ENCODE measurements around the gene RNF103. TPM values are rescaled to one million over a fixed set of nuclear protein-coding genes. Genes with fewer than 3 reads are reported as not detected.

RNF103 gene
- total and polyA plus RNA-seq, 8 donors, result 17.4 to 28.4 (median 21.8) TPM

- ATAC-seq, result no peak
- intact Hi-C loops (cut with DNase I), result no loop called here
- Histone ChIP-seq H3K27me3 (no peaks in the 10 kb centered on the region), H3K4me3 (no peak overlapping the region), H3K9me3 (no peaks in the 10 kb centered on the region), H3K4me1 (peaks cover 21 to 43% (median 33%) of the 10 kb centered on the region in 3 donors), H3K36me3 (peaks cover 0 to 12% (median 4%) of the 10 kb centered on the region in 3 donors), H3K27ac (no peak overlapping the region)
- FAIRE-seq, result no peak
- no peak for DNase-seq
- TF ChIP-seq, protein P1, sequence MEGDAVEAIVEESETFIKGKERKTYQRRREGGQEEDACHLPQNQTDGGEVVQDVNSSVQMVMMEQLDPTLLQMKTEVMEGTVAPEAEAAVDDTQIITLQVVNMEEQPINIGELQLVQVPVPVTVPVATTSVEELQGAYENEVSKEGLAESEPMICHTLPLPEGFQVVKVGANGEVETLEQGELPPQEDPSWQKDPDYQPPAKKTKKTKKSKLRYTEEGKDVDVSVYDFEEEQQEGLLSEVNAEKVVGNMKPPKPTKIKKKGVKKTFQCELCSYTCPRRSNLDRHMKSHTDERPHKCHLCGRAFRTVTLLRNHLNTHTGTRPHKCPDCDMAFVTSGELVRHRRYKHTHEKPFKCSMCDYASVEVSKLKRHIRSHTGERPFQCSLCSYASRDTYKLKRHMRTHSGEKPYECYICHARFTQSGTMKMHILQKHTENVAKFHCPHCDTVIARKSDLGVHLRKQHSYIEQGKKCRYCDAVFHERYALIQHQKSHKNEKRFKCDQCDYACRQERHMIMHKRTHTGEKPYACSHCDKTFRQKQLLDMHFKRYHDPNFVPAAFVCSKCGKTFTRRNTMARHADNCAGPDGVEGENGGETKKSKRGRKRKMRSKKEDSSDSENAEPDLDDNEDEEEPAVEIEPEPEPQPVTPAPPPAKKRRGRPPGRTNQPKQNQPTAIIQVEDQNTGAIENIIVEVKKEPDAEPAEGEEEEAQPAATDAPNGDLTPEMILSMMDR (IDR thresholded peaks at IDR 0.05), result no peak
Observed at GRCh38 chr2:86617738-86618137, 5.9 kb downstream of the RNF103 start.

DNA sequence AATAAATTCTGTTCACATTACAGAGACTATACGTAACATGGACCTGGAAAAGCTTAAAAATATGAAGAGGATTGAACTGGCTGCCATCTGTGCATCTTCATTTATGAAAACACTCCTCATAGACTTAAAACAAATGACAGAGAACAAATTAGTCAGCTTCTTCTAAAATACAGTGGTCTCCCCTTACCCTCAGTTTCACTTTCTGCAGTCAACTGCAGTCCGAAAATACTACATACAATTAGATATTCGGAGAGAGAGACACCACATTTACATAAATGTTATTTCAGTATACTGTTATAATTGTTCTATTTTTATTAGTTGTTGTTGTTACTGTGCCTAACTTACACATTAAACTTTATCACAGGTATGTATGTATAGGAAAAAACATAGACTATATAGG is 6.5 kb downstream of the RNF103 start:
- DNase-seq, result no peak
- TF ChIP-seq, protein P1 (IDR thresholded peaks at IDR 0.05), result no peak
- H3K4me1 ChIP-seq, result peaks cover 21 to 43% (median 33%) of the 10 kb centered on the region in 3 donors
- no peak for FAIRE-seq
- H3K27ac ChIP-seq, result no peak overlapping the region
- 91 to 95% methylated on average over 3 of the region's 3 CpGs for WGBS, 2 donors
- peaks cover 0 to 12% (median 4%) of the 10 kb centered on the region in 3 donors for H3K36me3 ChIP-seq
- no peaks in the 10 kb centered on the region for H3K27me3 ChIP-seq
- intact Hi-C loops (cut with DNase I), result no loop called here
- ATAC-seq, result no peak
- no peaks in the 10 kb centered on the region for H3K9me3 ChIP-seq
- no peak overlapping the region for H3K4me3 ChIP-seq

GRCh38 chr2:86616502-86616901 is 7.2 kb downstream of the RNF103 start:
- Histone ChIP-seq H3K9me3 (no peaks in the 10 kb centered on the region), H3K36me3 (peaks cover 0 to 15% (median 4%) of the 10 kb centered on the region in 3 donors), H3K27me3 (no peaks in the 10 kb centered on the region), H3K4me3 (no peak overlapping the region), H3K27ac (no peak overlapping the region), H3K4me1 (peaks cover 21 to 43% (median 33%) of the 10 kb centered on the region in 3 donors)
- TF ChIP-seq, protein P1 (IDR thresholded peaks at IDR 0.05), result no peak
- no peak for FAIRE-seq
- 28 to 36% methylated on average over 3 of the region's 3 CpGs for WGBS, 2 donors
- ATAC-seq, result peak in 2 of 4 donors; percentile 48 to 52
- intact Hi-C loops (cut with DNase I), result no loop called here
- no peak for DNase-seq

- FAIRE-seq, result no peak
- no peak overlapping the region for H3K27ac ChIP-seq
- peaks cover 21 to 37% (median 33%) of the 10 kb centered on the region in 3 donors for H3K4me1 ChIP-seq
- no peaks in the 10 kb centered on the region for H3K27me3 ChIP-seq
- no peak for DNase-seq
- H3K4me3 ChIP-seq, result no peak overlapping the region
- H3K36me3 ChIP-seq, result peaks cover 0 to 24% (median 4%) of the 10 kb centered on the region in 3 donors
- no peaks in the 10 kb centered on the region for H3K9me3 ChIP-seq
- TF ChIP-seq, protein P1 (IDR thresholded peaks at IDR 0.05), result no peak
- intact Hi-C loops (cut with DNase I), result no loop called here
- ATAC-seq, result peak in 3 of 4 donors; percentile 36 to 49 (median 36)
Observed at GRCh38 chr2:86615596-86615995, 8.1 kb downstream of the RNF103 start.

DNA sequence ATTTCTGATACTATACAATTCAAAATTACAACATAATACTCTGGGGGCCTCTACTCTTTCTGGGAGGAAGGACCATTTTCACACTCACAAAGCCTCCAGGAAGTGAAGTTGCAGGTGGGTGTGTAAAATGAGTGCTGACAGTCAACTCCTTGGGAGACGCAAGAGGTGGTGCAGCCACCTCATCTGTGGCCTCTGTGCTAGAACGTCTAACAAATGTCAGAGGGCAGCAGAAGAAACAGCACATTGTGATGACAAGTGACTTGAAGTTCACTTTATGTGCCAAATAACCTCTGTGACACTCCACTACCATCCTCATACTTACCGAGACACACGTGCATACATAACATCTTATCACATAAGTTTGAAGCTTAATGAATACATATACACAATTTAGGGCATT is 10.2 kb downstream of the RNF103 start:
- H3K27ac ChIP-seq, result no peak overlapping the region
- no peak for ATAC-seq
- H3K4me1 ChIP-seq, result peaks cover 19 to 20% (median 20%) of the 10 kb centered on the region in 3 donors
- H3K4me3 ChIP-seq, result no peak overlapping the region
- no peak for FAIRE-seq
- no peaks in the 10 kb centered on the region for H3K27me3 ChIP-seq
- 91 to 92% methylated on average over 4 of the region's 4 CpGs for WGBS, 2 donors
- intact Hi-C loops (cut with DNase I), result no loop called here
- H3K9me3 ChIP-seq, result no peaks in the 10 kb centered on the region
- no peak for DNase-seq
- TF ChIP-seq, protein P1 (IDR thresholded peaks at IDR 0.05), result no peak
- peaks cover 0 to 41% (median 9%) of the 10 kb centered on the region in 3 donors for H3K36me3 ChIP-seq
